Activated CD4-positive, CD25-positive, alpha-beta regulatory T cell treated with anti-CD3 and anti-CD28 coated beads, Interleukin-2, amount 50 U/mL, for 72 hours (primary cell): ENCODE measurements around the gene EDN2.

Source experiments
- DNase-seq: peaks from one replicate; pipeline ENCODE4 v3.0.0; 2021

EDN2 gene

GRCh38 chr1:41482001-41482765, 2.3 kb downstream of the EDN2 start:
- no peak for DNase-seq

GRCh38 chr1:41481109-41481775, 3.2 kb downstream of the EDN2 start:
- DNase-seq: no peak

- no peak for DNase-seq
Observed at GRCh38 chr1:41480204-41481108, 4.0 kb downstream of the EDN2 start.

- DNase-seq: no peak
Observed at GRCh38 chr1:41479808-41480160, 4.7 kb downstream of the EDN2 start.

GRCh38 chr1:41479000-41479807, 5.3 kb downstream of the EDN2 start:
- DNase-seq: no peak

GRCh38 chr1:41478118-41478748, 6.2 kb downstream of the EDN2 start:
- DNase-seq: no peak

- DNase-seq: no peak
Observed at GRCh38 chr1:41476807-41477361, 7.6 kb downstream of the EDN2 start.

- DNase-seq: no peak
Observed at GRCh38 chr1:41475859-41476567, 8.5 kb downstream of the EDN2 start.

GRCh38 chr1:41475346-41475745, 9.1 kb downstream of the EDN2 start:
- DNase-seq: no peak

- DNase-seq: no peak
Observed at GRCh38 chr1:41474490-41475271, 9.8 kb downstream of the EDN2 start.

- DNase-seq: no peak
Observed at GRCh38 chr1:41473738-41474362, 10.6 kb downstream of the EDN2 start.

- DNase-seq: no peak
Observed at GRCh38 chr1:41471658-41472057, 12.8 kb downstream of the EDN2 start.

GRCh38 chr1:41469706-41470105, 14.8 kb downstream of the EDN2 start:
- no peak for DNase-seq

- no peak for DNase-seq
Observed at GRCh38 chr1:41468122-41468762, 16.2 kb downstream of the EDN2 start.

- DNase-seq: no peak
Observed at GRCh38 chr1:41467673-41468072, 16.8 kb downstream of the EDN2 start.

- no peak for DNase-seq
Observed at GRCh38 chr1:41466146-41466545, 18.3 kb downstream of the EDN2 start.

GRCh38 chr1:41465741-41466140, 18.7 kb downstream of the EDN2 start:
- DNase-seq: no peak

- no peak for DNase-seq
Observed at GRCh38 chr1:41464885-41465284, 19.6 kb downstream of the EDN2 start.

GRCh38 chr1:41463516-41463915, 21.0 kb downstream of the EDN2 start:
- DNase-seq: no peak

GRCh38 chr1:41462680-41463004, 21.8 kb downstream of the EDN2 start:
- no peak for DNase-seq
